Measurements from ENCODE around the gene ZSCAN10. TPM values are rescaled to one million over a fixed set of nuclear protein-coding genes. Genes with fewer than 3 reads are reported as not detected.
A peak's percentile ranks its signal among the peaks of the same experiment; 100 is the strongest.

ZSCAN10 gene
- total and polyA plus RNA-seq, 8 donors, result 0.35 TPM; not detected in 7

DNA sequence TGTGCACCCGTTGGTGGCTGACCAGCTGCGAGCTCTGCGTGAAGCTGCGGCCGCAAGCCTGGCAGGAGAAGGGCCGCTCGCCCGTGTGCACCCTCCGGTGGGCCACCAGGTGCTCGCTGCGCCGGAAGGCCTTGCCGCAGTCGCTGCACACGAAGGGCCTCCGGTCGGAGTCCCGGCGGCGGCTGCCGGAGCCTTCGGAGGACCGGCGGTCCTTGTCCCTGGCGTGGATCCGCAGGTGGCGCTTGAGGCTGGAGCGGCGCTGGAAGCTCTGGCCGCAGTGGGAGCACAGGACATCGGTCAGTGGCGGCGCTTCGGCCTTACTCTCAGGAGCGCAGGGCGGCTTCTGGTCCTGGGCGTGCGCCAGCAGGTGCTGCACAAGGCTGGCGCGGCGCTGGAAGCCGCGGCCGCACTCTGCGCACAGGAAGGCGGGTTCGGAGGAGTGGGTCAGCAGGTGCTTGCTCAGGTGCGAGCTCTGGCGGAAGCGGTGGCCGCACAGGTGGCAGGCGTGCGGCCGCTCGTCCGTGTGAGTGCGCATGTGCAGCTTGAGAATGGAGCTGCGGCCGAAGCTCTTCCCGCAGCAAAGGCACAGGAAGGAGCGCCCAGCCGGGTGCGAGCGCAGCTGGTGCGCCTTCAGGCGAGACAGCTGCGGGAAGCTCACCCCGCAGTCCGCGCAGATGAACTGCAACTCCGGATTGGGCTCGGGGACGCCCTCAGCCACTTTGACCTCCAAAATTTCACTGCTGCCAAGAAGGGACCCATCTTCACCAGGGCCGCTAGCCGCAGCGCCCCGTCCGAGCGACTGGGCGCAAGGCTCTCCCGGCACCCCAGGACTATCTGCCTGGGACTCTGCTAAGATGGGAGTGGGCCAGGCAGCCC, 9.1 kb downstream of the ZSCAN10 start:
- no peak overlapping the region for H3K4me3 ChIP-seq
- H3K36me3 ChIP-seq, result no peaks in the 10 kb centered on the region
- intact Hi-C loops (cut with DNase I), result loop anchor here in 1 of 3 donors (10.0 kb wide), 1 partner anchor 75 kb away; no protein-coding TSS in a partner anchor
- no peaks in the 10 kb centered on the region for H3K9me3 ChIP-seq
- H3K4me1 ChIP-seq, result no peaks in the 10 kb centered on the region
- H3K27me3 ChIP-seq, result no peaks in the 10 kb centered on the region
- no peak overlapping the region for H3K27ac ChIP-seq
- FAIRE-seq (no peak), DNase-seq (peak in 1 of 6 donors; percentile 70), ATAC-seq (no peak)
- TF ChIP-seq, protein P1, sequence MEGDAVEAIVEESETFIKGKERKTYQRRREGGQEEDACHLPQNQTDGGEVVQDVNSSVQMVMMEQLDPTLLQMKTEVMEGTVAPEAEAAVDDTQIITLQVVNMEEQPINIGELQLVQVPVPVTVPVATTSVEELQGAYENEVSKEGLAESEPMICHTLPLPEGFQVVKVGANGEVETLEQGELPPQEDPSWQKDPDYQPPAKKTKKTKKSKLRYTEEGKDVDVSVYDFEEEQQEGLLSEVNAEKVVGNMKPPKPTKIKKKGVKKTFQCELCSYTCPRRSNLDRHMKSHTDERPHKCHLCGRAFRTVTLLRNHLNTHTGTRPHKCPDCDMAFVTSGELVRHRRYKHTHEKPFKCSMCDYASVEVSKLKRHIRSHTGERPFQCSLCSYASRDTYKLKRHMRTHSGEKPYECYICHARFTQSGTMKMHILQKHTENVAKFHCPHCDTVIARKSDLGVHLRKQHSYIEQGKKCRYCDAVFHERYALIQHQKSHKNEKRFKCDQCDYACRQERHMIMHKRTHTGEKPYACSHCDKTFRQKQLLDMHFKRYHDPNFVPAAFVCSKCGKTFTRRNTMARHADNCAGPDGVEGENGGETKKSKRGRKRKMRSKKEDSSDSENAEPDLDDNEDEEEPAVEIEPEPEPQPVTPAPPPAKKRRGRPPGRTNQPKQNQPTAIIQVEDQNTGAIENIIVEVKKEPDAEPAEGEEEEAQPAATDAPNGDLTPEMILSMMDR (IDR thresholded peaks at IDR 0.05), result no peak
- WGBS, 2 donors, result 89 to 95% methylated on average over 78 to 81 of the region's 81 CpGs

DNA sequence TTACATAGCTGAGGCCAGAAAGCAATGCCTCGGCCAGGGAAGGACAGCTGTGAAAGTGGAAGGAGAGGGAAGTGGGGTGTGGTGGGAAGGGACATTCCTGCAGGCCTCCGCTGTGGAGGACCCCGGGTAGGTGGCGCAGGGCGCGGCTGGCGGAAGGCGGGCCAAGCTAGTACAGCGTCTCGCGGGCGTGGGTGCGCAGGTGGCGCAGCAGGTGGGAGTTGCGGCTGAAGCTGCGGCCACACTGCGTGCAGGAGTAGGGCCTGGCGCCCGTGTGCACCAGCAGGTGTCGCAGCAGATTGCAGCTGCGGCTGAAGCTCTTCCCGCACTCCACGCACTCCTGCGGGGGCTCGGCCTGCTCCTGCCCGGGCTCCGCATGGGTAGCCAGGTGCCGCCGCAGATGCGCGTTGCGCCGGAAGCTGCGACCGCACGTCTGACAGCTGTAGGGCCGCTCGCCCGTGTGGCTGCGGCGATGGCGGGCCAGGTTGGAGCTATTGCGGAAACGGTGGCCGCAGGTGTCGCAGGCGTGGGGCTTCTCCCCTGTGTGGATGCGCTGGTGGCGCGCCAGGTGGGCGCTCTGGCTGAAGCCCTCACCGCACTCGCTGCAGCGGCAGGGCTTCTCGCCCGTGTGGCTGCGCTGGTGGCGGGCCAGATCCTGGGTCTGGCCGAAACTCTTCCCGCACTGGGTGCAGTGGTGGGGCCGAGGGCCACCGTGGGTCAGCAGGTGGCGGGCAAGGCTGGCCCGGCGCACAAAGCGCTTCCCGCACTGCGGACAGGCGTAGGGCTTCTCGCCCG, 10.0 kb downstream of the ZSCAN10 start:
- no peak overlapping the region for H3K4me3 ChIP-seq
- ATAC-seq (no peak), FAIRE-seq (no peak), DNase-seq (peak in 1 of 6 donors; percentile 33)
- H3K36me3 ChIP-seq, result no peaks in the 10 kb centered on the region
- WGBS, 2 donors, result 87 to 90% methylated on average over 66 to 71 of the region's 71 CpGs
- H3K4me1 ChIP-seq, result no peaks in the 10 kb centered on the region
- intact Hi-C loops (cut with DNase I), result no loop called here
- H3K27me3 ChIP-seq, result no peaks in the 10 kb centered on the region
- TF ChIP-seq, protein P1 (IDR thresholded peaks at IDR 0.05), result no peak
- H3K27ac ChIP-seq, result no peak overlapping the region
- H3K9me3 ChIP-seq, result no peaks in the 10 kb centered on the region

DNA sequence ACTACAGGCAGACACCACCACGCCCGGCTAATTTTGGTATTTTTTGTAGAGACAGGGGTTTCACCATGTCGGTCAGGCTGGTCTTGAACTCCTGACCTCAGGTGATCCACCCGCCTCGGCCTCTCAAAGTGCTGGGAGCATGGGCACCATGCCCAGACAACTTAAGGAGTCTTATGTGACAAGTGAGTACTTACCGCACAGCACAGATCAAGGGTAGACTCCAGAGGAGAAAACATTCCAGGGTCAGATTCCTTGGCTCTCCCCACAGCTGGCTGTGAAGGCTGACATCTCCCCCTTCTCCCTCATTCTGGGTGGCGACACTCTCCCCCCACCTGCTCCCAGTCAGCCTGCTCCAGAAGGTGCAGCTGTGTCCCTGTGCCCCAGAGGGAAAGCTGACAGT, 10.6 kb downstream of the ZSCAN10 start:
- Histone ChIP-seq H3K9me3 (no peaks in the 10 kb centered on the region), H3K4me1 (no peaks in the 10 kb centered on the region), H3K27ac (no peak overlapping the region), H3K4me3 (no peak overlapping the region), H3K27me3 (no peaks in the 10 kb centered on the region), H3K36me3 (no peaks in the 10 kb centered on the region)
- DNase-seq, result peak in 1 of 6 donors; percentile 18
- FAIRE-seq, result no peak
- TF ChIP-seq, protein P1 (IDR thresholded peaks at IDR 0.05), result no peak
- no peak for ATAC-seq
- WGBS, 2 donors, result 76 to 77% methylated on average over 7 of the region's 7 CpGs
- intact Hi-C loops (cut with DNase I), result no loop called here

DNA sequence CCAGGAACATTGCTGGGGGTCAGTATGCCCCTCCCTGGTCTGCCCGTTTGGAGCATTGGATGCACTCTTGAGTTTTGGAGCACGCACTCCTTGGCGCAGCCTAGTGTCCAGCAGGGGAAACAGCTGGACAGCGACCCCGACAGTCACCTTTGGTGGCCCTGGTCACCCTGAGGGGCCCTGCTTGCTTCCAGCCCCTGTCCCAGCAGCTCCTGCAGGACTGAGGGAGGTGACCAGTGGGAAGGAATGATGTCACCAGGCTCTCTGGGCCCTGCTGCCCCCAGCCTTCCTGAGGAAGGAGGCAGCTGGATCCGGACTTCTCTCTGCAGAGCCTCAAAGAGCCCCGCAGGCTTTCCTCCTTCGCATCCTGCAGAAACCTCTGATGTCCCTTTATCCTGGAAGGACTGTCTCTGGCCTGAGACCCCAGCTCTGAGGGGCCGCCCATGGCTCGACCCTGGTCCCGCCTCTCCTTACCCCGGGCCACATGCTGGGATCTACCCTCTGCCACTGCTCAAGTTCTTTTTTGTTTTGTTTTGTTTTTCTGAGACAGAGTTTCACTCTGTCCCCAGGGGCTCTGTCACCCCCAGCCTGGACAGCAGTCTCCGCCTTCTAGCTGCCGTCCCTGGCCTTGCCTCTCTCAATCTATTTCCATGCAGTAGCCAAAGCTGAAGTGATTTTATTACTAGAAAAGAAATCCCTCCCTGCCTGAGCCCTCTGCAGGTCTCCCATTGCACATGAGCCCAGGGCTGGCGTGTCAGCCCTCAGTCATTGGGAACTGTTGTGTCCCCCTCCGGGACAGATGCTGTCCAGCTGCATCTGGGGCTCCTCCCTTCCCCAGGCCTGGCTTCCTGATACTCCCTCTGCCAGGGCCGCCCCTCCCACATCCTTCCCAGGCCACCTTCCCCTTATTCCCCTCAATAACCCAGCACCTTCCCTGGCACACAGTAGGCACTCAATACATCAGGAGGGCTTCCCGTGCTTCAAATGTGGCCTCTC, 11.6 kb downstream of the ZSCAN10 start:
- ATAC-seq (peak in 3 of 4 donors; percentile 47 to 85 (median 50)), FAIRE-seq (no peak), DNase-seq (no peak)
- Histone ChIP-seq H3K4me1 (no peaks in the 10 kb centered on the region), H3K4me3 (peak overlapping the region in 1 of 4 donors; percentile 18), H3K27ac (no peak overlapping the region), H3K9me3 (no peaks in the 10 kb centered on the region), H3K36me3 (no peaks in the 10 kb centered on the region), H3K27me3 (no peaks in the 10 kb centered on the region)
- intact Hi-C loops (cut with DNase I), result no loop called here
- TF ChIP-seq, protein P1 (IDR thresholded peaks at IDR 0.05), result no peak
- 68 to 74% methylated on average over 18 of the region's 18 CpGs for WGBS, 2 donors
